BE2C (cell line): Measurements from ENCODE around the gene HCFC1.
A peak's percentile ranks its signal among the peaks of the same experiment; 100 is the strongest.

ENCODE experiments used
- DNase-seq: peaks from one replicate; pipeline ENCODE4 v3.0.0-alpha.2; 2020
- H3K27me3 ChIP-seq: fragments of 250-450 bp; sonication (Bioruptor Pico); 2 replicates; pipeline ENCODE4 v1.5.1; 2020; ENCODE audit warnings: mild to moderate bottlenecking
- H3K36me3 ChIP-seq: fragments of 250-450 bp; sonication (Bioruptor Pico); 2 replicates; pipeline ENCODE4 v1.5.1; 2020; ENCODE audit warnings: mild to moderate bottlenecking
- H3K4me1 ChIP-seq: fragments of 250-450 bp; sonication (Bioruptor Pico); 2 replicates; pipeline ENCODE4 v1.5.1; 2020
- H3K4me3 ChIP-seq: 2 replicates; pipeline ENCODE4 v1.5.1; 2011; ENCODE audit warnings: low read depth, low read length
- H3K9me3 ChIP-seq: fragments of 250-450 bp; sonication (Bioruptor Pico); 2 replicates; pipeline ENCODE4 v1.5.1; 2020
- TF ChIP-seq, protein P1 (sequence below): IDR thresholded peaks from 2 replicates; pipeline ENCODE4 v1.5.1; 2012; ENCODE audit warnings: mild to moderate bottlenecking, low read depth, low read length

The HCFC1 gene

DNA sequence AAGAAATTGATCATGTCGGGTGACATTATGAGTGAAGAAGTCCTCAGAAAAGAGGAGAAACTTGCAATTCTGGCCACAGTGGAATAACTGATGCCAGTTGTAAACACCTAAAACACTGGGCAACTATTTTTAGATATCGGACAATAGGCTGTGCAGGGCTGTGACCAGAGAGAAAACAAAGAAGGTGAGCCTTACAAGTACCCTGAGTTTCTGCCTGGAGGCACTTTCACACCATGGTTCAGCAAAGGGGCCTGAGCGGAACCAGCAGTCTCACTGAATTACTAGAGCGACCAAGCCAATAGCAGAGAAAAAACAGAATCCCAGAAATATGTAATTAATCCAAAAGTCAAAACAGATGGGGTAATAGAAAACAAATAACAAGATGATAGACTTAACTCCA is 36.9 kb upstream of the HCFC1 start:
- Histone ChIP-seq H3K27me3 (no peaks in the 10 kb centered on the region), H3K4me3 (no peak overlapping the region), H3K36me3 (peaks cover 29% of the 10 kb centered on the region), H3K9me3 (no peaks in the 10 kb centered on the region), H3K4me1 (no peaks in the 10 kb centered on the region)
- DNase-seq, result no peak
- TF ChIP-seq, protein P1, sequence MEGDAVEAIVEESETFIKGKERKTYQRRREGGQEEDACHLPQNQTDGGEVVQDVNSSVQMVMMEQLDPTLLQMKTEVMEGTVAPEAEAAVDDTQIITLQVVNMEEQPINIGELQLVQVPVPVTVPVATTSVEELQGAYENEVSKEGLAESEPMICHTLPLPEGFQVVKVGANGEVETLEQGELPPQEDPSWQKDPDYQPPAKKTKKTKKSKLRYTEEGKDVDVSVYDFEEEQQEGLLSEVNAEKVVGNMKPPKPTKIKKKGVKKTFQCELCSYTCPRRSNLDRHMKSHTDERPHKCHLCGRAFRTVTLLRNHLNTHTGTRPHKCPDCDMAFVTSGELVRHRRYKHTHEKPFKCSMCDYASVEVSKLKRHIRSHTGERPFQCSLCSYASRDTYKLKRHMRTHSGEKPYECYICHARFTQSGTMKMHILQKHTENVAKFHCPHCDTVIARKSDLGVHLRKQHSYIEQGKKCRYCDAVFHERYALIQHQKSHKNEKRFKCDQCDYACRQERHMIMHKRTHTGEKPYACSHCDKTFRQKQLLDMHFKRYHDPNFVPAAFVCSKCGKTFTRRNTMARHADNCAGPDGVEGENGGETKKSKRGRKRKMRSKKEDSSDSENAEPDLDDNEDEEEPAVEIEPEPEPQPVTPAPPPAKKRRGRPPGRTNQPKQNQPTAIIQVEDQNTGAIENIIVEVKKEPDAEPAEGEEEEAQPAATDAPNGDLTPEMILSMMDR, result no peak

DNA sequence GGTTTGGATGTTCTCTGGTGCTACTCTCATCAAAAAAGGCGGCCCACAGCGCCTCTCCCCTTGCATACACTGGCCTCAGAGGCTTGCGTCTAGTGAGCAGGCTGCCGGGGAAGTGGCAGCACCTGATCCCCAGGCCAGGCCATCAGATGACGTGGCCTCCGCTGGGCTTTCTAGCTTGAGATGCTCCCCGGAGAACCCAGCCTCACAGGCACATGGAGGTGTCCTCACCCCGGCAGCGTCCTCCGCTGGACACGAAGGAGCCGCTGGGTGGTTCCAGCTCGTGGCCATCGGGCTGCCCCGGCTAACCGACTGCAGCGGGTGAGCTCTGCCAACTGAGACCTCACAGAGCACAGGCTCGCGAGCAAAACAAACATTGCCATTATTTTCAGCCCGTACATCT is 35.3 kb upstream of the HCFC1 start:
- no peak for DNase-seq
- H3K4me3 ChIP-seq, result no peak overlapping the region
- H3K36me3 ChIP-seq, result peaks cover 14% of the 10 kb centered on the region
- H3K9me3 ChIP-seq, result no peaks in the 10 kb centered on the region
- H3K4me1 ChIP-seq, result peaks cover 4% of the 10 kb centered on the region
- TF ChIP-seq, protein P1, result no peak
- no peaks in the 10 kb centered on the region for H3K27me3 ChIP-seq

- H3K4me3 ChIP-seq, result no peak overlapping the region
- TF ChIP-seq, protein P1, result no peak
Measured at GRCh38 chrX:154004315-154004714, 32.7 kb upstream of the HCFC1 start.

DNA sequence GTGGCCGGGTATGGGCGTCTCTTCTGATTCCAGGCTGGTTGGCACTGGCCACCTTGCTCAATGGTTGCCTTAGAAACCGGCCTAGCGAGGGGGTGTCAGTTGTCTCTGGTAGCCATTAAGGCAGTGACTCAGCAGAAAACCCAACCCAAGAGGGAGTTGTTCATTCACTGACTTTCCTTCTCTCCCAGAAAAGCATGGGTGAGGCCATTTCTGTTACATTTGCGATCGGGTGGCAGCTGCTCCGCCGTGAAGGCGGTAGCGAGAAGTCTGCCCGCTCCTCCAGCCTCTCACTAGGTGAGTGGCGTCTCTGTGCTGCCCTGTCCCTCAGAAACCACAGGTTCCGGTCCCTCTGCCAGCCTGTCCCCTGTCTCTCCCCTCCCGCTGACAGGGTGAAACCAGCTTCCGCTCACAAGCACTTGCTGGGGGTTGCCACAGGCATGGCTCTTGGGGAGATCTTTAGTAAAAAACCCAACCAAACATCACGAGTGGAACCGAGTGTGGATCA is 30.6 kb upstream of the HCFC1 start:
- H3K9me3 ChIP-seq, result no peaks in the 10 kb centered on the region
- H3K4me1 ChIP-seq, result peaks cover 4% of the 10 kb centered on the region
- no peaks in the 10 kb centered on the region for H3K36me3 ChIP-seq
- DNase-seq, result peak; percentile 48
- TF ChIP-seq, protein P1, result no peak
- no peak overlapping the region for H3K4me3 ChIP-seq
- no peaks in the 10 kb centered on the region for H3K27me3 ChIP-seq

More at GRCh38 chrX:154004315-154004714, 32.7 kb upstream of the HCFC1 start:
- no peak for DNase-seq
- Histone ChIP-seq H3K27me3 (no peaks in the 10 kb centered on the region), H3K9me3 (no peaks in the 10 kb centered on the region), H3K4me1 (peaks cover 4% of the 10 kb centered on the region), H3K36me3 (no peaks in the 10 kb centered on the region)

GRCh38 chrX:154000051-154000450 is 28.4 kb upstream of the HCFC1 start:
- TF ChIP-seq, protein P1, result no peak
- H3K4me1 ChIP-seq, result peaks cover 4% of the 10 kb centered on the region
- H3K4me3 ChIP-seq, result no peak overlapping the region
- H3K27me3 ChIP-seq, result no peaks in the 10 kb centered on the region
- DNase-seq, result no peak
- no peaks in the 10 kb centered on the region for H3K9me3 ChIP-seq
- H3K36me3 ChIP-seq, result no peaks in the 10 kb centered on the region

DNA sequence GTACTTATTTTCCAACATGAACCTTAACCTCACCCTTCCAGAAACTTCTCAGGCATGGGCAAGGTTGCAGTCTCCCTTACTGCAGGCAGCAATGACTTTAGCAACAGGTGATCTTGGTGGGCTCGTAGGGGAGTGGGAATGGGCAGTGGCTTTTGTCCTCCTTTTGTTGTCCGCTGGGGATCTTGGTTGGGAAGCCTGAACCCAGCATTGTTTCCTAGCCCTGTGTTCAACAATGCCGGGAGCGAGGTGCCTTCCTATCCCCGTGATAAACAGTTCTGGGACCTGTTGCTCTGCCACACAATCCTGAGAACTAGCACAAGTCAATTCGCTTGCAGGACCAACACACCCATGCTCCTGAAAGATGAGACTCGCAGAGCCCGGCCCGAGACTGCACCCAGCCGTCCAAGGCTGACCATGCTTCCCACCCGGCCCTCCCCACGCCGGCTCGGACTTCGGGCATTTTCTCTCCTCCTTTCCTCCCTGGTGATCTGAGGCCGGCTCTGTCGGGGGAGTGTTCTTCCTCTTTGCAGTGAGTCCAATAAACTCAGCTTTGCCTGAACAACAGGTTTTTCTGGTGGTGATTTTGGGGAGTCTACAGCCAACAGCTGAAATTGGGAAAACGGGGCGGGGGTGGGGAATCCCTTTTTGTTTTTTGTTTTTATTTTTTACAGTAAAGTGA is 27.9 kb upstream of the HCFC1 start:
- Histone ChIP-seq H3K9me3 (no peaks in the 10 kb centered on the region), H3K4me1 (peaks cover 4% of the 10 kb centered on the region), H3K4me3 (no peak overlapping the region), H3K27me3 (no peaks in the 10 kb centered on the region), H3K36me3 (no peaks in the 10 kb centered on the region)
- TF ChIP-seq, protein P1, result no peak
- no peak for DNase-seq
